ENCODE data around the gene TMCC3. TPM values are rescaled to one million over a fixed set of nuclear protein-coding genes. Genes with fewer than 3 reads are reported as not detected.

Gene TMCC3
- total RNA-seq, 1 experiment from 2014 or later, result 0.92 TPM

DNA sequence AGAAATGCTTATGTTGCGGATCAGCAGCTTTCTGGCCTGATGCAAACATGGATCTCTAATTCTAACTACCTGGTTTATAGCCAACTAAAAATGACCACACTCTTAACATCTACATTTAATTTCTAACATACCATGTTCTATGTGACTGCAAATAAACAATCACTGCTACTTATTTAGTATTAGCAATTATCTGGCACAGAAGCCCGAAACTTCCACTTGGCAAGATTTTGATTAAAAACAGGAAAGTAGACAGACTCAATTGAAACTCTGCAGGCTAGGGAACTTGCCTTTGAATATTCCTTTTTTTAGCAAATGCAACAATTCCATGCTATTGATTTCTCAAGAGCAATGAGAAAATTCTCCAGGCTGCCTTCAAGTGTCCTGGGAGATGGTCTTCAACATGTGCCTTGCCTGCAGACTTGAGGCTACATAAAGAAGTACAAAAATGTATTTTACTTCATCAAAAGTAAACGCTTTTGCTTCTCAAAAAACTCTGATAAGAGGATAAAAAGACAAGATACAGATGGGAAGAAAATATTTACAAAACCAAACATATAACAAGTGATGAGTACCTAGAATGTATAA lies 9.1 kb upstream of the TMCC3 start:
- Histone ChIP-seq H3K27ac (ENCODE audit: low read length) (no peak overlapping the region), H3K9me3 (ENCODE audit: control insufficient read depth, insufficient read depth, low read depth, low read length) (no peaks in the 10 kb centered on the region), H3K4me1 (ENCODE audit: control insufficient read depth, insufficient read depth, low read length) (no peaks in the 10 kb centered on the region), H3K4me3 (ENCODE audit: low read depth in 2 of 2, low read length in 2 of 2) (no peak overlapping the region), H3K27me3 (ENCODE audit: control insufficient read depth, insufficient read depth, low read length) (peaks cover 4% of the 10 kb centered on the region; the same call in 1 of the 2 replicates), H3K36me3 (ENCODE audit: control insufficient read depth, insufficient read depth, low read length) (no peaks in the 10 kb centered on the region)
- ATAC-seq (no peak), DNase-seq (ENCODE audit: low read depth, low spot score) (no peak)
- ChIA-PET CTCF (no interaction called here), POLR2A (no interaction called here)
- no TSS peak for BruUV-seq (replicated peaks)
- in situ Hi-C loops (cut with HindIII; ENCODE audit: low pct_unique_long_range_greater_than_20kb, low sequenced_read_pairs), result no loop called here
- intact Hi-C loops (cut with micrococcal nuclease; ENCODE audit: unreplicated experiment), result no loop called here
- TF ChIP-seq SIN3A (IDR thresholded peaks at IDR 0.05; ENCODE audit: borderline replicate concordance, insufficient read depth, low read depth, low read length), result no peak
- TF ChIP-seq, protein P1, sequence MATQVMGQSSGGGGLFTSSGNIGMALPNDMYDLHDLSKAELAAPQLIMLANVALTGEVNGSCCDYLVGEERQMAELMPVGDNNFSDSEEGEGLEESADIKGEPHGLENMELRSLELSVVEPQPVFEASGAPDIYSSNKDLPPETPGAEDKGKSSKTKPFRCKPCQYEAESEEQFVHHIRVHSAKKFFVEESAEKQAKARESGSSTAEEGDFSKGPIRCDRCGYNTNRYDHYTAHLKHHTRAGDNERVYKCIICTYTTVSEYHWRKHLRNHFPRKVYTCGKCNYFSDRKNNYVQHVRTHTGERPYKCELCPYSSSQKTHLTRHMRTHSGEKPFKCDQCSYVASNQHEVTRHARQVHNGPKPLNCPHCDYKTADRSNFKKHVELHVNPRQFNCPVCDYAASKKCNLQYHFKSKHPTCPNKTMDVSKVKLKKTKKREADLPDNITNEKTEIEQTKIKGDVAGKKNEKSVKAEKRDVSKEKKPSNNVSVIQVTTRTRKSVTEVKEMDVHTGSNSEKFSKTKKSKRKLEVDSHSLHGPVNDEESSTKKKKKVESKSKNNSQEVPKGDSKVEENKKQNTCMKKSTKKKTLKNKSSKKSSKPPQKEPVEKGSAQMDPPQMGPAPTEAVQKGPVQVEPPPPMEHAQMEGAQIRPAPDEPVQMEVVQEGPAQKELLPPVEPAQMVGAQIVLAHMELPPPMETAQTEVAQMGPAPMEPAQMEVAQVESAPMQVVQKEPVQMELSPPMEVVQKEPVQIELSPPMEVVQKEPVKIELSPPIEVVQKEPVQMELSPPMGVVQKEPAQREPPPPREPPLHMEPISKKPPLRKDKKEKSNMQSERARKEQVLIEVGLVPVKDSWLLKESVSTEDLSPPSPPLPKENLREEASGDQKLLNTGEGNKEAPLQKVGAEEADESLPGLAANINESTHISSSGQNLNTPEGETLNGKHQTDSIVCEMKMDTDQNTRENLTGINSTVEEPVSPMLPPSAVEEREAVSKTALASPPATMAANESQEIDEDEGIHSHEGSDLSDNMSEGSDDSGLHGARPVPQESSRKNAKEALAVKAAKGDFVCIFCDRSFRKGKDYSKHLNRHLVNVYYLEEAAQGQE (IDR thresholded peaks at IDR 0.05; ENCODE audit: insufficient read depth in 1 of 2, low read depth in 2 of 2, low read length in 1 of 2), result no peak
- no peak for TF ChIP-seq POLR2AphosphoS5 (IDR thresholded peaks at IDR 0.05; ENCODE audit: low read depth, low read length)
- TF ChIP-seq, protein P2, sequence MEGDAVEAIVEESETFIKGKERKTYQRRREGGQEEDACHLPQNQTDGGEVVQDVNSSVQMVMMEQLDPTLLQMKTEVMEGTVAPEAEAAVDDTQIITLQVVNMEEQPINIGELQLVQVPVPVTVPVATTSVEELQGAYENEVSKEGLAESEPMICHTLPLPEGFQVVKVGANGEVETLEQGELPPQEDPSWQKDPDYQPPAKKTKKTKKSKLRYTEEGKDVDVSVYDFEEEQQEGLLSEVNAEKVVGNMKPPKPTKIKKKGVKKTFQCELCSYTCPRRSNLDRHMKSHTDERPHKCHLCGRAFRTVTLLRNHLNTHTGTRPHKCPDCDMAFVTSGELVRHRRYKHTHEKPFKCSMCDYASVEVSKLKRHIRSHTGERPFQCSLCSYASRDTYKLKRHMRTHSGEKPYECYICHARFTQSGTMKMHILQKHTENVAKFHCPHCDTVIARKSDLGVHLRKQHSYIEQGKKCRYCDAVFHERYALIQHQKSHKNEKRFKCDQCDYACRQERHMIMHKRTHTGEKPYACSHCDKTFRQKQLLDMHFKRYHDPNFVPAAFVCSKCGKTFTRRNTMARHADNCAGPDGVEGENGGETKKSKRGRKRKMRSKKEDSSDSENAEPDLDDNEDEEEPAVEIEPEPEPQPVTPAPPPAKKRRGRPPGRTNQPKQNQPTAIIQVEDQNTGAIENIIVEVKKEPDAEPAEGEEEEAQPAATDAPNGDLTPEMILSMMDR (IDR thresholded peaks at IDR 0.05), result no peak
- no peak for TF ChIP-seq TCF7L2 (IDR thresholded peaks at IDR 0.05; ENCODE audit: low read depth, low read length)

DNA sequence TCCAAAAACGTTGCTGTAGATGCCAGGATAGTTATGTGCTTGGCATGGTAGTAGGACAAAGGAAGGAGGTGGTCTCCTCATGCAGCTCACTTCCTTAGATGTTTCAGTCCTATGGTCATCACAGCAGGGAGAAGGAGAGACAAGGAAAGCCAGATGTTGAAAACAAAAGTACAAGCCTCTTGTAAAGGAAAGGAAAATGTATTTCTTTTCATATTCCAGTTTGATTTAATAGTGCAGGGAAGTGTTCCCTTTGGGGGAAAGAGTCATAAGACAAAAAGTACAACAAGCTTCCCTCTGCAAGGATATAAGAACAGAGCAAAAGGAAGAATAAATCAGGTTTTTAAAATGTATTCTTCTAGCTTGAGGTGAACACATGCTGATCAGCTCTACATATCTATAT lies 8.6 kb upstream of the TMCC3 start:
- TF ChIP-seq POLR2AphosphoS5 (IDR thresholded peaks at IDR 0.05; ENCODE audit: low read depth, low read length), result no peak
- TF ChIP-seq TCF7L2 (IDR thresholded peaks at IDR 0.05; ENCODE audit: low read depth, low read length), result no peak
- TF ChIP-seq, protein P2 (IDR thresholded peaks at IDR 0.05), result no peak
- TF ChIP-seq SIN3A (IDR thresholded peaks at IDR 0.05; ENCODE audit: borderline replicate concordance, insufficient read depth, low read depth, low read length), result no peak
- TF ChIP-seq, protein P1 (IDR thresholded peaks at IDR 0.05; ENCODE audit: insufficient read depth in 1 of 2, low read depth in 2 of 2, low read length in 1 of 2), result no peak
- H3K36me3 ChIP-seq (ENCODE audit: control insufficient read depth, insufficient read depth, low read length), result no peaks in the 10 kb centered on the region
- DNase-seq (ENCODE audit: low read depth, low spot score) (no peak), ATAC-seq (no peak)
- H3K9me3 ChIP-seq (ENCODE audit: control insufficient read depth, insufficient read depth, low read depth, low read length), result no peaks in the 10 kb centered on the region
- no peak overlapping the region for H3K4me3 ChIP-seq (ENCODE audit: low read depth in 2 of 2, low read length in 2 of 2)
- POLR2A ChIA-PET, result no interaction called here
- H3K27ac ChIP-seq (ENCODE audit: low read length), result no peak overlapping the region
- peaks cover 4% of the 10 kb centered on the region; the same call in 1 of the 2 replicates for H3K27me3 ChIP-seq (ENCODE audit: control insufficient read depth, insufficient read depth, low read length)
- H3K4me1 ChIP-seq (ENCODE audit: control insufficient read depth, insufficient read depth, low read length), result no peaks in the 10 kb centered on the region
- BruUV-seq (replicated peaks), result no TSS peak
- CTCF ChIA-PET, result no interaction called here
- in situ Hi-C loops (cut with HindIII; ENCODE audit: low pct_unique_long_range_greater_than_20kb, low sequenced_read_pairs) (no loop called here), intact Hi-C loops (cut with micrococcal nuclease; ENCODE audit: unreplicated experiment) (no loop called here)

Data from Panc1 (cell line).